ENCODE results near the gene RBM42. TPM values are rescaled to one million over a fixed set of nuclear protein-coding genes. Genes with fewer than 3 reads are reported as not detected.

Gene RBM42
- total RNA-seq, 1 donor from 2014 or later, result 70.6 TPM

GRCh38 chr19:35607661-35608060 is 21.2 kb upstream of the RBM42 start:
- no peak for DNase-seq (ENCODE audit: low spot score in 2 of 2, unreplicated experiment in 2 of 2)
- H3K9me3 Mint-ChIP-seq, result peaks cover 11% of the 10 kb centered on the region
- H3K27ac Mint-ChIP-seq, result no peak overlapping the region
- no peak overlapping the region for H3K4me3 Mint-ChIP-seq
- H3K4me1 Mint-ChIP-seq, result no peaks in the 10 kb centered on the region
- H3K36me3 Mint-ChIP-seq, result no peaks in the 10 kb centered on the region
- peaks cover 6% of the 10 kb centered on the region for H3K27me3 Mint-ChIP-seq (ENCODE audit: low read depth)
- TF ChIP-seq CTCF (IDR thresholded peaks at IDR 0.05; ENCODE audit: unreplicated experiment), result no peak

- no peak for TF ChIP-seq CTCF (IDR thresholded peaks at IDR 0.05; ENCODE audit: unreplicated experiment)
- no peak overlapping the region for H3K27ac Mint-ChIP-seq
- no peak for DNase-seq (ENCODE audit: low spot score in 2 of 2, unreplicated experiment in 2 of 2)
- no peak overlapping the region for H3K4me3 Mint-ChIP-seq
- no peaks in the 10 kb centered on the region for H3K36me3 Mint-ChIP-seq
- no peaks in the 10 kb centered on the region for H3K4me1 Mint-ChIP-seq
- H3K27me3 Mint-ChIP-seq (ENCODE audit: low read depth), result peaks cover 4% of the 10 kb centered on the region
- peaks cover 11% of the 10 kb centered on the region for H3K9me3 Mint-ChIP-seq
These were observed 20.6 kb upstream of the RBM42 start for GRCh38 chr19:35608251-35608650.

GRCh38 chr19:35609851-35610353 is 18.9 kb upstream of the RBM42 start:
- peaks cover 2% of the 10 kb centered on the region for H3K27me3 Mint-ChIP-seq (ENCODE audit: low read depth)
- no peaks in the 10 kb centered on the region for H3K4me1 Mint-ChIP-seq
- DNase-seq (ENCODE audit: low spot score in 2 of 2, unreplicated experiment in 2 of 2), result no peak
- no peak for TF ChIP-seq CTCF (IDR thresholded peaks at IDR 0.05; ENCODE audit: unreplicated experiment)
- H3K4me3 Mint-ChIP-seq, result no peak overlapping the region
- no peaks in the 10 kb centered on the region for H3K36me3 Mint-ChIP-seq
- no peak overlapping the region for H3K27ac Mint-ChIP-seq
- H3K9me3 Mint-ChIP-seq, result peaks cover 11% of the 10 kb centered on the region

GRCh38 chr19:35612224-35612558 is 16.6 kb upstream of the RBM42 start:
- Mint-ChIP-seq H3K4me3 (peak overlapping the region; percentile 83), H3K9me3 (peaks cover 11% of the 10 kb centered on the region), H3K27ac (peak overlapping the region; percentile 77), H3K36me3 (peaks cover 4% of the 10 kb centered on the region), H3K4me1 (no peaks in the 10 kb centered on the region), H3K27me3 (ENCODE audit: low read depth) (peaks cover 2% of the 10 kb centered on the region)
- DNase-seq (ENCODE audit: low spot score in 2 of 2, unreplicated experiment in 2 of 2), result no peak
- TF ChIP-seq CTCF (IDR thresholded peaks at IDR 0.05; ENCODE audit: unreplicated experiment), result no peak

- Mint-ChIP-seq H3K4me3 (peak within 1 kb of the TSS; percentile 83), H3K36me3 (peaks cover 4% of the 10 kb centered on the region), H3K27me3 (ENCODE audit: low read depth) (peaks cover 2% of the 10 kb centered on the region), H3K27ac (peak within 1 kb of the TSS; percentile 77), H3K9me3 (peaks cover 7% of the 10 kb centered on the region), H3K4me1 (no peaks in the 10 kb centered on the region)
- peak; percentile 94 to 99 for DNase-seq (ENCODE audit: low spot score in 2 of 2, unreplicated experiment in 2 of 2)
- TF ChIP-seq CTCF (IDR thresholded peaks at IDR 0.05; ENCODE audit: unreplicated experiment), result no peak
These were observed 16.1 kb upstream of the RBM42 start, which contains the start of gene HAUS5 for GRCh38 chr19:35612559-35613321. TSS of gene HAUS5 (plus strand) at chr19:35612735. CDS start at chr19:35612795, 60 bp downstream.
